ENCODE results near the gene PHF21B.

- TF ChIP-seq EZH2 (IDR thresholded peaks at IDR 0.05; ENCODE audit: borderline replicate concordance, low read depth, low read length, severe bottlenecking) = no peak
- no peak for TF ChIP-seq POLR2A (IDR thresholded peaks at IDR 0.05; ENCODE audit: low read depth, low read length)
- no peak for TF ChIP-seq JUN (IDR thresholded peaks at IDR 0.05; ENCODE audit: borderline replicate concordance, insufficient read depth, insufficient read length, low read depth)
- TF ChIP-seq CTCF (IDR thresholded peaks at IDR 0.05; ENCODE audit: extremely low read depth in 1 of 2, insufficient read depth in 1 of 2, low read depth in 1 of 2, low read length in 2 of 2) = no peak
- no peak for TF ChIP-seq GATA2 (IDR thresholded peaks at IDR 0.05; ENCODE audit: insufficient read depth, insufficient read length, low read depth, low read length)
Measured at GRCh38 chr22:44929359-44930015, 80.3 kb downstream of the PHF21B start.
